B cell (primary cell): ENCODE measurements around the gene MAGI2.

Experiments
- CTCF ChIP-seq: fragments of 200-600 bp; IDR thresholded peaks from one replicate; pipeline ENCODE4 v1.8.0; 2022; ENCODE audit warnings: antibody characterized with exemption, mild to moderate bottlenecking
- EZH2 ChIP-seq: IDR thresholded peaks from 2 replicates; pipeline ENCODE4 v1.6.1; 2012; ENCODE audit warnings: borderline replicate concordance, low read depth, mild to moderate bottlenecking, moderate library complexity, low read length; ENCODE audit not compliant: insufficient read depth, poor library complexity, severe bottlenecking

- TF ChIP-seq CTCF (no peak), EZH2 (no peak)
These were observed 1015.0 kb downstream of the MAGI2 start for GRCh38 chr7:78438433-78438832.
